IMR-90 (cell line): Measurements from ENCODE around the gene ATP13A5.

Experiments
- CEBPB ChIP-seq: IDR thresholded peaks from 2 replicates; pipeline ENCODE4 v1.6.1; 2012; ENCODE audit warnings: low read depth, low read length, improper control_type of control experiment
- CTCF ChIP-seq: conservative IDR thresholded peaks from 2 replicates; pipeline ENCODE4 v1.5.1; 2012; ENCODE audit warnings: mild to moderate bottlenecking, low read depth, low read length, improper control_type of control experiment
- RFX5 ChIP-seq: IDR thresholded peaks from 2 replicates; pipeline ENCODE4 v1.8.0; 2012; ENCODE audit warnings: low read depth, mild to moderate bottlenecking, low read length, moderate library complexity
- USF2 ChIP-seq: fragments of 150-350 bp; IDR thresholded peaks from 2 replicates; pipeline ENCODE4 v1.6.1; 2017; ENCODE audit warnings: mild to moderate bottlenecking, antibody characterized with exemption, low read length, low read depth

- TF ChIP-seq RFX5, result no peak
- TF ChIP-seq CTCF, result no peak
- TF ChIP-seq USF2, result no peak
- no peak for TF ChIP-seq CEBPB
These were observed 115.8 kb downstream of the ATP13A5 start for GRCh38 chr3:193262707-193263106.
